ENCODE results near the gene MED27. TPM values are rescaled to one million over a fixed set of nuclear protein-coding genes. Genes with fewer than 3 reads are reported as not detected.

The MED27 gene
- total RNA-seq, 1 experiment from 2014 or later: 24.4 TPM

DNA sequence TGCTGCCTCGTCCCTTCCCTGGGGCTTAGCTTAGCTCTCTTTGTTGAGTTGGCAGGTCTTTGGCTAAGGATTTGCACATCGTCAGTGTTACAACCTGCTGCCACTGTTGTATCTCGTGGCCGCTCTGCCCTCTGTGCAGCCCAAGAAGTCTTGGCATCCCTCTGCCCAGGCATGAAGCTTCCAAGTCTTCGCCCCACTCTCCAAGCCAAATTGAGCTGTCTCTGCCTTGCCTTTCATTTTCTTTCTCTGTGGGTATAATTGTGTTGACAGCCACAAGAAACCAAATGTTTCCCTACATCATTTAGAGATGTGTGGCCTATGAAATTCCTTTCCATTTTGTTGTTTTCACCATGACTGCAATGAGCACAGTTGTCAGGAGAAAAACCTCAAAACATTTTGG is 29.6 kb upstream of the MED27 start:
- Histone ChIP-seq H3K9me3 (ENCODE audit: control insufficient read depth, insufficient read depth, low read depth, low read length) (no peaks in the 10 kb centered on the region), H3K27ac (ENCODE audit: low read length) (no peak overlapping the region), H3K36me3 (ENCODE audit: control insufficient read depth, insufficient read depth, low read length) (no peaks in the 10 kb centered on the region), H3K27me3 (ENCODE audit: control insufficient read depth, insufficient read depth, low read length) (no peaks in the 10 kb centered on the region), H3K4me3 (ENCODE audit: low read depth in 2 of 2, low read length in 2 of 2) (no peak overlapping the region), H3K4me1 (ENCODE audit: control insufficient read depth, insufficient read depth, low read length) (no peaks in the 10 kb centered on the region)
- BruUV-seq (replicated peaks): no TSS peak
- no peak for DNase-seq (ENCODE audit: low read depth, low spot score)
- intact Hi-C loops (cut with micrococcal nuclease; ENCODE audit: unreplicated experiment) (no loop called here), in situ Hi-C loops (cut with HindIII; ENCODE audit: low pct_unique_long_range_greater_than_20kb, low sequenced_read_pairs) (no loop called here)
- TF ChIP-seq REST (IDR thresholded peaks at IDR 0.05; ENCODE audit: insufficient read depth in 1 of 2, low read depth in 2 of 2, low read length in 1 of 2): no peak
- no peak for TF ChIP-seq TCF7L2 (IDR thresholded peaks at IDR 0.05; ENCODE audit: low read depth, low read length)
- TF ChIP-seq CTCF (IDR thresholded peaks at IDR 0.05): no peak
- no peak for TF ChIP-seq SIN3A (IDR thresholded peaks at IDR 0.05; ENCODE audit: borderline replicate concordance, insufficient read depth, low read depth, low read length)
- no peak for TF ChIP-seq POLR2AphosphoS5 (IDR thresholded peaks at IDR 0.05; ENCODE audit: low read depth, low read length)
- CTCF ChIA-PET: no interaction called here
- ATAC-seq: no peak
- POLR2A ChIA-PET: no interaction called here

- DNase-seq (ENCODE audit: low read depth, low spot score): no peak
- no peak for ATAC-seq
- H3K27ac ChIP-seq (ENCODE audit: low read length): no peak overlapping the region
- no peaks in the 10 kb centered on the region for H3K36me3 ChIP-seq (ENCODE audit: control insufficient read depth, insufficient read depth, low read length)
- no peaks in the 10 kb centered on the region for H3K9me3 ChIP-seq (ENCODE audit: control insufficient read depth, insufficient read depth, low read depth, low read length)
- no peaks in the 10 kb centered on the region for H3K4me1 ChIP-seq (ENCODE audit: control insufficient read depth, insufficient read depth, low read length)
- ChIA-PET CTCF (no interaction called here), POLR2A (no interaction called here)
- in situ Hi-C loops (cut with HindIII; ENCODE audit: low pct_unique_long_range_greater_than_20kb, low sequenced_read_pairs): no loop called here
- no peak overlapping the region for H3K4me3 ChIP-seq (ENCODE audit: low read depth in 2 of 2, low read length in 2 of 2)
- intact Hi-C loops (cut with micrococcal nuclease; ENCODE audit: unreplicated experiment): no loop called here
- no peaks in the 10 kb centered on the region for H3K27me3 ChIP-seq (ENCODE audit: control insufficient read depth, insufficient read depth, low read length)
- TF ChIP-seq REST (IDR thresholded peaks at IDR 0.05; ENCODE audit: insufficient read depth in 1 of 2, low read depth in 2 of 2, low read length in 1 of 2) (no peak), TCF7L2 (IDR thresholded peaks at IDR 0.05; ENCODE audit: low read depth, low read length) (no peak), POLR2AphosphoS5 (IDR thresholded peaks at IDR 0.05; ENCODE audit: low read depth, low read length) (no peak), SIN3A (IDR thresholded peaks at IDR 0.05; ENCODE audit: borderline replicate concordance, insufficient read depth, low read depth, low read length) (no peak), CTCF (IDR thresholded peaks at IDR 0.05) (no peak)
- no TSS peak for BruUV-seq (replicated peaks)
Measured at GRCh38 chr9:132108728-132109127, 29.1 kb upstream of the MED27 start.

Measured in Panc1 (cell line).